ENCODE data around the gene RXFP2. TPM values are rescaled to one million over a fixed set of nuclear protein-coding genes. Genes with fewer than 3 reads are reported as not detected.

Gene RXFP2, protein sequence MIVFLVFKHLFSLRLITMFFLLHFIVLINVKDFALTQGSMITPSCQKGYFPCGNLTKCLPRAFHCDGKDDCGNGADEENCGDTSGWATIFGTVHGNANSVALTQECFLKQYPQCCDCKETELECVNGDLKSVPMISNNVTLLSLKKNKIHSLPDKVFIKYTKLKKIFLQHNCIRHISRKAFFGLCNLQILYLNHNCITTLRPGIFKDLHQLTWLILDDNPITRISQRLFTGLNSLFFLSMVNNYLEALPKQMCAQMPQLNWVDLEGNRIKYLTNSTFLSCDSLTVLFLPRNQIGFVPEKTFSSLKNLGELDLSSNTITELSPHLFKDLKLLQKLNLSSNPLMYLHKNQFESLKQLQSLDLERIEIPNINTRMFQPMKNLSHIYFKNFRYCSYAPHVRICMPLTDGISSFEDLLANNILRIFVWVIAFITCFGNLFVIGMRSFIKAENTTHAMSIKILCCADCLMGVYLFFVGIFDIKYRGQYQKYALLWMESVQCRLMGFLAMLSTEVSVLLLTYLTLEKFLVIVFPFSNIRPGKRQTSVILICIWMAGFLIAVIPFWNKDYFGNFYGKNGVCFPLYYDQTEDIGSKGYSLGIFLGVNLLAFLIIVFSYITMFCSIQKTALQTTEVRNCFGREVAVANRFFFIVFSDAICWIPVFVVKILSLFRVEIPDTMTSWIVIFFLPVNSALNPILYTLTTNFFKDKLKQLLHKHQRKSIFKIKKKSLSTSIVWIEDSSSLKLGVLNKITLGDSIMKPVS
- total RNA-seq: not detected

DNA sequence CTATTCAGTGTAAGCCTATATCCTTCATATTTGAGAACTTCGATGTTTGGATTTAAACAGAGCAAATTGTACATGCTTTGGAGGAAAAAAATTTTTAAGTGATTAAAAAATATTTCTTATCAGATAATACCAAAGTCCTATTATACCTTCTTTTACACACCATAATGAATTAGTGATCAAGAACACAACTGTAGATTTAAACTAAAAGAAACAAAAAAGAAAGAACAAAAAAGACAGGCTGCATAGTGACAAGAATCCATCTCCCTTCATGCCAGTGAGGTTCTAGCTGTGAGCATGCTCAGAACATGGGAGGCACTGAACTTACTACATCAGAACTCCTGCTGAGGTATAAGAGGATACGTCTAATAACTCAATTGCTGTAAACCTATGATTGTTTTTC is at the start of gene RXFP2:
RXFP2 (plus strand) TSS at position 301 of the 400 bp plus-strand sequence; CDS start at position 388, 87 bp downstream.
- no peak for DNase-seq (ENCODE audit: low spot score)
- ATAC-seq: no peak
- intact Hi-C loops (cut with DNase I): no loop called here

GRCh38 chr13:31697290-31697689 is 42.0 kb upstream of the RXFP2 start:
- ATAC-seq (no peak), DNase-seq (ENCODE audit: low spot score) (no peak)
- intact Hi-C loops (cut with DNase I): no loop called here

DNA sequence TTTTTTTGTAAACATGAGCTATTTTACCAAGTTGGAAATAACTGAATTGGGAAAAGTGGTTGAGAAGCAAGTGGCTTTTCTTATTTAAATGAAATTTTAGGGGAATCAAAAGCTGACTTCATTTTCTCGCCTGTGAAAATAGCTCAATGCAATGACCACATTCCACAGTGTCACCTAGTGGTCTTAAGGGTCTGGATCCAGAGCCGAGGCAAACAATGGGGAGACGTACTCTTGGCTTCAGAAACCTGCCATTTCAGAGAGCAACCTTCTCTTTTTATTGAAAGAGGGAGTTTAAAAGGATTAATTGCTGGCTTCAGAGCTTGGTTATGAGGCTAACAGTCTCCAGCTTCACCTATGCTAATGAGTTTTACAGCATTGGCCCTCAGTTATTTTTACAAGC is 39.7 kb upstream of the RXFP2 start:
- no peak for ATAC-seq
- intact Hi-C loops (cut with DNase I): no loop called here

DNA sequence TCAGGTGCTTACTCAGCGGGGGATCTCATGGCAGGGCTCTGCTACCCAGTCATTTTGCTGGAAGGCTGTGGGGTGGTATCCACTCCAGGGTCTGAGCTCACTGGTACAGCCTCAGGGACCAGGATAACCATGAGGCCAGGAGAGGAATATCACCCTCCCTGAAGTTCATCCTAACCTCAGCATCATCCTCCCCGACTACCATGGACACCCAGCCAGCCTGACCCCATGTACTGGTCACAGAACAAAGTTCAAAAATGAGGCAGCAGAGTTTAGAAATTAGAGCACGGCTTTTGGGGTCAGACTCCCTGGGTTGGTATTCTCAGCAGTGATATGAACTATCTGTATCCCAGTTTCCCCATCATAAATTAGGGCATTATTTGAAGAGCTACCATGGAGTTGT is 35.5 kb upstream of the RXFP2 start:
- ATAC-seq (no peak), DNase-seq (ENCODE audit: low spot score) (no peak)
- intact Hi-C loops (cut with DNase I): no loop called here

More for the DNA sequence above, 39.7 kb upstream of the RXFP2 start:
- DNase-seq (ENCODE audit: low spot score): no peak

- no peak for ATAC-seq
- intact Hi-C loops (cut with DNase I): no loop called here
Observed at GRCh38 chr13:31706105-31706504, 33.2 kb upstream of the RXFP2 start.

GRCh38 chr13:31717583-31717982 is 21.7 kb upstream of the RXFP2 start:
- intact Hi-C loops (cut with DNase I): no loop called here
- ATAC-seq (no peak), DNase-seq (ENCODE audit: low spot score) (no peak)

More at GRCh38 chr13:31706105-31706504, 33.2 kb upstream of the RXFP2 start:
- no peak for DNase-seq (ENCODE audit: low spot score)

GRCh38 chr13:31719214-31719613 is 20.1 kb upstream of the RXFP2 start:
- DNase-seq (ENCODE audit: low spot score) (no peak), ATAC-seq (no peak)
- intact Hi-C loops (cut with DNase I): no loop called here

GRCh38 chr13:31722673-31723072 is 16.7 kb upstream of the RXFP2 start:
- DNase-seq (ENCODE audit: low spot score) (no peak), ATAC-seq (no peak)
- intact Hi-C loops (cut with DNase I): no loop called here

- no peak for DNase-seq (ENCODE audit: low spot score)
- intact Hi-C loops (cut with DNase I): no loop called here
- no peak for ATAC-seq
Observed at GRCh38 chr13:31725841-31726240, 13.5 kb upstream of the RXFP2 start.

DNA sequence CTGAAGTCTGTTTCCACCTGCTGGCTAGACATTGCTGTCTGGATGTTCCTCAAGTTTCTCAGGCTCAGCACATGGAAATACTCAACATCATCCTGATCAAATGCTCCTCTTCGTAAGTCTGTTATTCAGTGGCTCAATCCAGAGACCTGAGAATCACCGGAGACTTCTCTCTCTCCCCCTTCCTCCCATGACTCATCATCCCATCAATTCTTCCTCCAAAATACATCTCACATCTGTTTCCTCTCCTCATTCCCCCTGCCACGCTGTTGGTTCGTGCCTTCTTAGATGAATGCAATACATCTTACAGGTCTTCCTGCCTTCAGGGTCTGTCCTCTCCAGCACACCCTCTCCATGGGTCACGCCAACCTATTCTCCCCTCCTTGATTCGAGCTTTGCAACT is 7.4 kb upstream of the RXFP2 start:
- DNase-seq (ENCODE audit: low spot score): no peak
- intact Hi-C loops (cut with DNase I): no loop called here
- no peak for ATAC-seq

DNA sequence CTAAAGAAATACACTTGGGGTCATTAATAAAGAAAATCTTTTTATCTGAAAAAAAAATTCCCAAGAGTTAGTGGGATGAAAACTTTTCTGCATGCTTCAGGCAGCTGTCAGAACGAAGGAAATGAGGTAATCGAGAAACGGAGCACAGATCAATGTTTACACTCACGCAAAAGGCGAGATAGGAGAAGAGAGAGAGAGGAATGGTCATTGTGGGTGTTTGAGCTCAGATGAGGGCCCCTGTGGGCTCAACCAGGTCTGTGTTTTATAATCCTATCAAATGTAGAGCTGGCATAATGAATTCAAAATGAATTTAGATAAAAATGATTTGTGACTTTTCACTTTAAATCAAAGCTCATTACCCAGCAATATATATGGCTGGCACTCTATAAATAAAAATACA is 6.3 kb upstream of the RXFP2 start:
- intact Hi-C loops (cut with DNase I): no loop called here
- ATAC-seq (no peak), DNase-seq (ENCODE audit: low spot score) (no peak)

- intact Hi-C loops (cut with DNase I): no loop called here
- DNase-seq (ENCODE audit: low spot score): no peak
- no peak for ATAC-seq
Observed at GRCh38 chr13:31733647-31734046, 5.7 kb upstream of the RXFP2 start.

DNA sequence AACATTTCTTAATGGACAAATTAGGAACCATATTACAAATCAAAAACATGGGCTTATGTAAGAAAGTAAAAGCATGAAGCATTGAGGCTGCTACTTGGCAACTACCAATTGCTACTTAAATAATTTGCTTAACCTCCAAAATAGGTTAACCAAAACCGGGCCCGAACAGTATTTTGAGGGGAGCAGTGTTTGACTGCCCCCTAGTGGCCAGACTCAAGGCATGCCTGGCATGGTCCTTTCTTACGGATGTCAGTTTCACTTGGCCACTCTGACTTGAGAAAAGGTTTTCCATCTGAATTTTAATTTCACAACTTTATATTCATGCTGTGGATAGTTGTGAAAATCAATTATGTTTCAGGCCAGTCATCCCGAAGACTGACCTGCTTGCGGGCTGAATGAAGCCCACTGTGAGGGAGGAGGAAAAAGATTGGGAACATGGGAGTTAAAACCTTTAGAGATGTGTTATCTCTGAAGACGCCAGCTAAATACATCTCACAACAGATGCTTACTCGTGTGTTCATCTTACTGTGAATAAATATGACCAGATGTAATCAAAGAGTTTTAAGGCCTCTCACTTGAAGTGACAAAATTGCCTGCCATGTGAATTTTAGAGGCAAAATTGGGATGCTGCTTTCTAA is 2.9 kb downstream of the RXFP2 start:
- peak; percentile 82 for DNase-seq (ENCODE audit: low spot score)
- ATAC-seq: peak; percentile 87
- intact Hi-C loops (cut with DNase I): no loop called here

DNA sequence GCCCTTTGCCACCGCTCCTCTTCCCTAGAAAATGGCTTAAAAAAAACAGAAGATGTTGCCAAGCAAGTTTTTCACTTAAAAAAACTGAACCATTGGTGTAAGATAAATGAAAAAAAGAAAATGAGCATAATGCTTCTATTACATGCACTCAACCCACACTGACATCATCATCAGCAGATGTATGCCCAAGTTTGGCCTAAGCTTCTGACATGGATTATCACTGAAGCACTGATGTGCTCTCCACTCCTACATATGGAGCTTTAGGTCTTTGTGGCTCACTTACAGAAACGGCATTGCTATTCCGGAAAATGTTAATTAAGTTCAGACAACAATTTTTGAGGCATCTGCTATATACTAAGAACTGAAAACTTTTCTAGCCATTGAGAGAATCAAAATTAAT is 8.0 kb downstream of the RXFP2 start:
- intact Hi-C loops (cut with DNase I): no loop called here
- DNase-seq (ENCODE audit: low spot score) (no peak), ATAC-seq (no peak)

DNA sequence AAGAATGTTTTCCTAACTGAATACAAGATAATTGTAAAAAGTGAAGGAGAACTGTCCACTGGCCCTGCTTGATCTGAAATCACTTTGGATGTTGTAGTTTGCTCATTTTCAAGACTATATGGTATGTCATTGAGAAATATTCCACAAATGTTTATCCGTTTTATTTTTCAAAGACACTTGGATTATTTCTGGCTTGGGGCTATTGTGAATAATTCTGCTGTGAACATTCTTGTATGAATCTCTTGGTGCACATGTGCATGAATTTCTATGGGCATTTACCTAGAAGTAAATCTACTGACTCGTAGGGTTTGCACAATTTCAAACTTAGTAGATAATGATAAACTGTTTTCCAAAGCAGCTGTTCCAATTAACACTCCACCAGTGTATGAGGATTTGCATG is 8.6 kb downstream of the RXFP2 start:
- DNase-seq (ENCODE audit: low spot score) (no peak), ATAC-seq (no peak)
- intact Hi-C loops (cut with DNase I): no loop called here

DNA sequence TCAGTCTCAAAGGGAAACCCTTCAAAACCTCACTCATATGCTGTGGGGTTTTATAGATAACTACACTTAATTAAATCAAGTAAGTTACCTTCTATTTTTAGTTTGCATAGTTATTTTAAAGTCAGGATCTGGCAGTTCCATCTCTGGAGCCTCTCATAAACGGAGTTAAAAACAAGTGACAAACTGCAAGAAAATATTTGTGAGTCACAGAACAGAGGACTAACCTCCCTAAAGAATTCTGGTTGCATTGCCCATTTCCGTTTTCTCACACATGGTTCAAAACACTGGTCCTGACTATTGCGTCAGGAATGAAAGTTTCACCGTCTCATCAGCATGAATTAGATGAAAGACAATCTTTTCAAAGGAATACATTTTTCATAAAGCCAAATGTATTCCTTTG is 10.6 kb downstream of the RXFP2 start:
- intact Hi-C loops (cut with DNase I): no loop called here
- DNase-seq (ENCODE audit: low spot score) (no peak), ATAC-seq (no peak)

- no peak for DNase-seq (ENCODE audit: low spot score)
- ATAC-seq: no peak
- intact Hi-C loops (cut with DNase I): no loop called here
Observed at GRCh38 chr13:31755211-31755610, 15.9 kb downstream of the RXFP2 start.

GRCh38 chr13:31755803-31756212 is 16.5 kb downstream of the RXFP2 start:
- DNase-seq (ENCODE audit: low spot score): no peak
- no peak for ATAC-seq
- intact Hi-C loops (cut with DNase I): no loop called here

GRCh38 chr13:31756346-31756745 is 17.0 kb downstream of the RXFP2 start:
- DNase-seq (ENCODE audit: low spot score) (no peak), ATAC-seq (no peak)
- intact Hi-C loops (cut with DNase I): no loop called here

DNA sequence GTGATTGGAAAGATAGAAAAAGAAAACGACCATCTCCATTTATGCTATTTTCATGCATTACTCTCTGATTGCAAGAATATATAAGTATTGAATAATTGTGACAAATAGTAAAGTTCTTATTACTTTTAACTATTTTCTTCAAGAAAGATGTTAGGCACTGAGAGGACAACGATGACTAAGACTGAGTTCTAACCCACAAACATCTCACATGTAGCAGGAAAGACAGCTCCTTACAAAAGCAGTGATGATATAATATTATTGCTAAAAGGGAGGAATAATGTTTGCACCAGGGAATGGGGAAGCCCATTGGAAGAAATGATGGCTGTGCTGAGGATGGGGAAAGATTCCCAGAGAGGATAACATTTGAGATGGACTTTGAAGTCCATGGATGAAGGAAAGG is 22.6 kb downstream of the RXFP2 start:
- intact Hi-C loops (cut with DNase I): no loop called here
- no peak for DNase-seq (ENCODE audit: low spot score)
- no peak for ATAC-seq

Data from sciatic nerve (tissue), 2 donors.